Activated CD4-positive, alpha-beta T cell treated with anti-CD3 and anti-CD28 coated beads for 4 hours (primary cell): Measurements from ENCODE around the gene SLC18A2.
"Not testable (repeated sequence)": the region's sequence is repeated elsewhere in the genome, so short reads cannot be mapped to it uniquely, and the experiment has no call there.

Experiments
- DNase-seq, 2 donors: peaks; one replicate each; pipeline ENCODE4 v3.0.0-alpha.2; 2020

SLC18A2 gene

GRCh38 chr10:117266400-117266799 lies 25.5 kb downstream of the SLC18A2 start:
- no peak for DNase-seq

- DNase-seq = no peak
These were observed 25.9 kb downstream of the SLC18A2 start for GRCh38 chr10:117266812-117267211.

DNA sequence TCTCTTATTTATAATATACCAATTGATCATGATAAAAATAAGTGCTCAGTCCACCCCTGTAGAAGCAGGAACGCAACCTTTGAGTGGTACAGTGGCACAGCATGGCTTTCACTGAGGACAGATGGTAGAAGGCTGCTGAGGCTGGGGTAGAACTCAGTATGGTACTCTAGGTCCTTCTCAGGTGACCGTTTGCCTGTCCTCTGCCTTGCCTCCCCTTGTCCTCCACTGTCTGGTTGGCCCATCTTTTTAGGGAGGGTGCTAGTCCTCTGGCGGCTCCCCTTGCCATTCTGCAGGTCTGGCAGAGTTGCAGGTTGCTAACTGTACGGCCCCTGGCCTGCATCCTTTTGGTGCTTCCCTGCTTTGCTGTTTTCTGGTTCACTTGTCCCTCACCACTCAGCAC lies 27.3 kb downstream of the SLC18A2 start:
- no peak for DNase-seq

DNA sequence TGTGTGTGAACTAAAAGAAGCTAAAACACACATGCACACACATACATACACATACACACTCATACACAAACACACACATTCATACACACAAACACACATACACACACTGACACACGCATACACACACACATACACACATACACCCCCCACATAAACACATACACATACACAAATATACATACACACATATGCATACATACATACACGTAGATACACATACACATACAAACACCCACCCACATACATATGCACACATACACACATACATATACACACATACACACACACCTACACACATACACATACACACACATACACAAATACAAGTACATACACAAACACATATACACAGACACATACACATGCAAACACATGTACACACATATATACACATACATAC lies 28.0 kb downstream of the SLC18A2 start:
- no peak for DNase-seq

DNA sequence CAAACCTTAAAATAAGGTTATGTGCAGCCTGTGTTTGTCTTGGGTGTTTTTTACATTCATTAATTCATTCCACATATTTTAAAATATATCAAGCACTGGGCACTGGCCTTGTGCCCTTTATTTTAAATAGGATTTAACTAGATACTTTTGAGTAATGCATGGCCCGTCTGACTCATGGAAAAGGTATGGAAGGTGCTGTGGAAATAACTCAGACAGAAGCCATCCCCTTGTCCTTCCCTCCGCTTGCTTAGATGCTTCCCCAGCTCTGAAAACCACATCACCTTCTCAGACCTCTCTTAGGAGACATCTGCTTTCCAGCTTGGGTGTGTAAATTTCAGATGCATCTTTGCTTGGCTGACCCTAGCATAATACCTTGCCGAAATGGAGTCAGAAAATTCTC lies 30.5 kb downstream of the SLC18A2 start:
- DNase-seq = no peak

DNA sequence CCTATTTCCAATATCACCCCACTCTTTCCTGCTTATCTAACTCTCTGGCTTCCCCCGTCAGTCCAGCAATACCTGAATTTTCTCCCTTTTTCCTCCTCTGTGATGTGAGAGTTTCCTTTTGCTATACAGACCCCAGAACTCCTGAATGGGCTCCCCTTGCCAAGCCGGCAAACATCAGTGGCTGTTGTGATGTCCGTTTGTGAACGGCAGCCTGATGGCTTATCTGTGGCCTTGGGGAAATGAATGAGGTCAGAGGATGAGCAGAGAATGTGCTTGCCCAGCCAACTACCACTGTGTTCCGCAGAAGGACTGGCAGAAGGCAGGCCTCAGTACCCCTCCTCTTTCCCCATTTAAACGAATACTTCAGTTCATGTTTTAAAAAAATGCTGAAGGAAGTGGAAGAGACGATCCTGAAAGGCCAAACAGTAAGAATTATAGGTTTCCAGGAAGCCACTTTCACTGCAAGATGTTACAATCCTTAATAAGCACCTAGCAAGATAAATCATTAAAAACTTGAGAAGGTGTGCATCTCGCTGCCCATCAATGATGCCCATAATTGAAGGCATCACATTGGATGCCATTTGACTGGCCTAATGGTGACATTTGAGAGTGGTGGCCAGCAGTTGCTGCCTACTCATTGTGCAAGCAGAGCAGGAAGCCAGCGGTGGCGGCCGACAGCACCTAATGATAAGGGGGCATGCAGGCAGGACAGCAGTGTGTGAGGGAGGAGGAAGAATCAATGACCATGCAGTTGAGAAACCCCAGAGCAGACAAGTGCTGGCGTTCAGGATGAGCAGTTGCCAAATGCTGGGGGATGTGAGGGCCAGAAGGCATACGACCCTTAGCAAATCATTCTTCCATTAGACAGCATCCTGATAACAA lies 31.5 kb downstream of the SLC18A2 start:
- no peak for DNase-seq

GRCh38 chr10:117273980-117274379 lies 33.1 kb downstream of the SLC18A2 start:
- DNase-seq = no peak

GRCh38 chr10:117274509-117274908 lies 33.6 kb downstream of the SLC18A2 start:
- no peak for DNase-seq

GRCh38 chr10:117275121-117275520 lies 34.2 kb downstream of the SLC18A2 start:
- DNase-seq = no peak

GRCh38 chr10:117277675-117278074 lies 36.8 kb downstream of the SLC18A2 start:
- no peak for DNase-seq

GRCh38 chr10:117284716-117285494 lies 44.0 kb downstream of the SLC18A2 start:
- DNase-seq = no peak

DNA sequence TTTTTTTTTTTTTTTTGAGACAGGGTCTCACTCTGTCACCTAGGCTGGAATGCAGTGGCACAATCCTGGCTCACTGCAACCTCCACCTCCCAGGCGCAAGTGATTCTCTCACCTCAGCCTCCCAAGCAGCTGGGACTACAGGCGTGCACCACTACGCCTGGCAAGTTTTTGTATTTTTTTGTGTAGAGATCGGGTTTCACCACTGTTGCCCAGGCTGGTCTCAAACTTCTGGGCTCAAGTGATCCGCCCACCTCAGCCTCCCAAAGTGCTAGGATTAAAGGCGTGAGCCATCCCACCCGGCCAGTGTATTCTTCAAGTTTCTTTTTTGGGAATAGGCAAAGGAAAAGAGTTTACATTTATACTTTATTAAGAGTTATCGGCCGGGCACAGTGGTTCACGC lies 50.0 kb downstream of the SLC18A2 start:
- not testable (repeated sequence) for DNase-seq

DNA sequence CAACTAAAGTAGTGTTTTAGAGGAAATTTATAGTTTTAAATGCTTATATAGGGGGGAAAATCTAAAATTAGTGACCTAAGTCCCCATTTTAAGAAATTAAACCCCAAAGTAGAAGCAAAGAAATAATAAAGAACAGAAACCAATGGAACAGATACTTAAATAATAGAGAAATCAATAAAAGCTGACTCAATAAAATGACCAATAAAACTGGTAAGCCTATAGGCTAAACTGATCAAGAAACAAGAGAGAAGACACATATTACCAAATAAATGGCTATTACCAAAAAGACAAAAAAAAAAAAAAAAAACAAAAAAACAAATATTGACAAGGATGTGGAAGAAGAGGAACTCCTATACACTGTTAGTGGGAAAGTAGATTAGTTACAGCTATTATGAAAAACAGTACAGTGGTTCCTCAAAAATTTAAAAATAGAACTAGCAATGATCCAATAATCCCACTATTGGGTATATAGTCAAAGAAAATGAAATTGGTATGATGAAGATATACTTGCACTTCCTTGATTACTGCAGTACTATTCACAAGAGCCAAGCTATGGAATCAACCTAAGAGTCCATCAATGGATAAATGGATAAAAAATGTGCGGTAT lies 53.2 kb downstream of the SLC18A2 start:
- no peak for DNase-seq

DNA sequence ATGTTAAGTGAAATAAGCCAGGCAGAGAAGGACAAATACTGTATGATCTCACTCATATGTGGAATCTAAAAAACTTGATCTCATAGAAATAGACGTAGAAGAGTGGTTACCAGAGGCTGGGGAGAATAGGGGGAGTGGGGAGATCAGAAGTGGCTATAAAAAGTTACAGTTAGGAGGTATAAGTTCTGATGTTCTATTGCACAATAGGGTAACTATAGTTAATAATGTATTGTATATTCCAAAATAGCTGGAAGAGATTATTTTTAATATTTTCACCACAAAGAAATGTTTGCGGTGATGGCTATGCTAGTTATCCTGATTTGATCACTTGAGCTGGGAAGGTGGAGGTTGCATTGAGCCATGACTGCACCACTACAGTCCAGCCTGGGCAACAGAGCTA lies 53.8 kb downstream of the SLC18A2 start:
- no peak for DNase-seq

DNA sequence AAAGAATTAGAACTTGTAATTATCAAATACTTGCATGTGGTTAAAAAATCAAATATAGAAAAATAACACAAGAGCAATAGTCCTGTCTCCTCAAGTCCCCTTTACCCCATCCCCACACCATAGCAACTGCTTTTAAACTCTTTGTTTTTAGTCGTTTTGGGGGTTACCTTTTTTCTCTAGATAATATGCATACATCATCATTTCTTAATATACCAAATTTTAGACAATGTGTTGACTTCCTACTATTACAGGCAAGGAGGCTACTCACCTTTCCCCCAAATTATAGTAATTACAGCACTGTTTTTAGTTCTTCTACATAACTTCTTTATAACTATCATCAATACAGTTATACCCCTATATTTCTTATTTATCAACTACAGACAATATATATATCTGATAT lies 57.3 kb downstream of the SLC18A2 start:
- DNase-seq = no peak

DNA sequence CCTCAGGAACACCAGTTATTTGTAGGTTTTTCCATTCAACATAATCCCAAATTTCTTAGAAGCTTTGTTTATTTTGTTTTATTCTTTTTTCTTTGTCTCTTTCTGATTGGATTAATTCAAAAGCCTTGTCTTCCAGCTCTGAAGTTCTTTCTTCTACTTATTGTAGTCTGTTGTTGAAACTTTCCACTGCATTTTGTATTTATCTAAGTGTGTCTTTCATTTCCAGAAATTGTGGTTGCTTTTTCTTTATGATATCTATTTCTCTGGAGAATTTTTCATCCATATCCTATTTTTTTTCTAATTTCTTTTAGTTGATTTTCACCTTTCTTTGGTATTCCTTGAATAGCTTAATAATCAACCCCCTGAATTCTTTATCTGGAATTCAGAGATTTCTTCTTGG lies 58.5 kb downstream of the SLC18A2 start:
- no peak for DNase-seq

DNA sequence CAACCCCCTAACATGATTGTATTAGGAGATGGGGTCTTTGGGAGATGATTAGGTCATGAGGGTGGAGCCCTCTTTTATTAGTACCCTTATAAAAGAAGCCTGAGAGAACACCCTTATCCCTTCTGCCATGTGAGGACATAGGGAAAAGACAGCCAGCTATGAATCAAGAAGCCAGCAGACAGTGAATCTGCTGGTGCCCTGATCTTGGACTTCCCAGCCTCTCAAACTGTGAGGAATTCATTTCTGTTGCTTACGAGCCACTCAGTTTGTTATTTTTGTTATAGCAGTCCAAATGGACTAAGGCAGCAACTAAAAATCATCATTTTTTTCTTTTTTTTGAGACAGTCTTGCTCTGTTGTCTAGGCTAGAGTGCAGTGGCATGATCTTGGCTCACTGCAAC lies 59.8 kb downstream of the SLC18A2 start:
- no peak for DNase-seq

GRCh38 chr10:117303451-117303850 lies 62.5 kb downstream of the SLC18A2 start:
- not testable (repeated sequence) for DNase-seq

DNA sequence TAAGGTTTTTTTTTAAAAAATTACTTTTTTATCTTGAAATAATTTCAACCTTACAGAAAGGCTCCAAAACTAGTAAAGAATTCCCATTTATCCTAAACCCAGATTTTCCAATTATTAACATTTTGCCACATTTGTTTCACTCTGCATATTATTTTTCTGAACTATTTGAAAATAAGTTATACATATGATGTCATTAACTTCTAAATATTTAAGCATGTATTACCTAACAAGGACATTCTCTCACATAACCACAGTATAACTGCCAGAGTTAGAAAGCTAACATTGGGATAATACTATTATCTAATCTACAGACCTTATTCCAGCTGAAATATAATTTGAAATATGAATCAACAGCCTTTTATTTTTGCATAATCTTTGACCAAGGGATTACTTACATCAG lies 65.8 kb downstream of the SLC18A2 start:
- DNase-seq = no peak

DNA sequence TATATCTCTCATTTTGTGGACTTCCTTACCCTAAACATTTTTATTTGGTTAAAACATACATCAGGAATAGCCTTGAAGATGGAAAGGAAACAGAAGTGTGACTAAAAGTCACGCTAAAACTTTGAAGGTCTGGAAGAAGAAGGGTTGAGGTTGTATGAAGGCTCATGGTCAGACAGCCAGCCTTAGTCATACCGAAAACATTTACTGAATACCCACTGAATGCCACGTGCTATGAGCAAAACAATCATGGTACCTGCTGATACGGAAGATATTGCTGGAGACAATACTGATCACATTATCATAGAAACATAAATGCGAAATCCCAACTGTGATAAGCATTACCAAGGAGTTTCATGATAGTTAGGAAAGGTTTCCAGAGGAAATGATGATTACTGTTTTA lies 70.3 kb downstream of the SLC18A2 start:
- no peak for DNase-seq

DNA sequence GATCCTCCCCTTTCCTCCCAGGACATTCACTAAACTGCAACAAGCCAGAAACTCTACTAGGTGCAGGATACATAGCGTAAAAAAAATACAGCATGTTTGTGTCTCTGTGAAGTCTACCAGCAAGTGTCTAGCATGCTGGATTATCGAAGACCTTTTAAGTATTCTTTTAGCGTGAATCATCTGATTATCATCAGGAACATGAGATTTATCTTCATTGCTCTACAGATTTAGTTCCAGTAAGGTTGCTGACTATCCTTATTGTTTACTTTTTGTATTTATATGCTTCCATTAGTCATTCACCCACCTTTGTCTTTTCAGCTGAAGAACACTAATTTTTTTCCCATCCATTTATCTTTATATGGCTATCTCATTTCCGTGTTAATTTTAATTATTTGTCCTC lies 71.5 kb downstream of the SLC18A2 start:
- no peak for DNase-seq

GRCh38 chr10:117313641-117314040 lies 72.7 kb downstream of the SLC18A2 start:
- no peak for DNase-seq

- no peak for DNase-seq
These were observed 75.8 kb downstream of the SLC18A2 start for GRCh38 chr10:117316701-117317100.

DNA sequence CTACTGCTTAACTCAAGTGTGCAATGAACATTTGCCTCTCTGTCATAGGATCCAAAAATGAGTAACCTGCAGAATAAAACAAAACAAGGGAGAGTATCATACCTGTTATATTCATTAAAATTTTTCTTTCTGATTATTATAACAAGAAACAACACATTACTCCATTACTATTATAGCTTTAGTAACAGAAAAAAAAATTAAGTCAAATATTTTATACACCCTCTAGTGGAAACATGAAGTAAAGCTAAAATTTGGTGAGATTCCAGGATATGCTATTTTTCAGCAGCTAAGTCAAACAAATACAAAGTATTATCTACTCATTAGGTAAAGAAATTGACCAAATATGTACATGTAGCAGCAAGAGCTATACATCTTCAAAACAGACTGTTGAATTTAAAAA lies 78.0 kb downstream of the SLC18A2 start:
- DNase-seq = no peak
